Natural killer cell (primary cell): ENCODE measurements around the gene DZIP1L. TPM values are rescaled to one million over a fixed set of nuclear protein-coding genes. Genes with fewer than 3 reads are reported as not detected.

ENCODE experiments used
- ATAC-seq, 3 donors: fragments of 150-1000 bp in 2 of 3; fragments of 200-7000 bp in 1 of 3; cut with Tn5 transposase; 1 replicate in 1 of 3; 2 replicates in 2 of 3; pipeline ENCODE4 v1.10.0; 2021; ENCODE audit warnings: mild to moderate bottlenecking in 2 of 3, moderate library complexity in 2 of 3
- DNase-seq, 2 donors: peaks; one replicate each; pipeline versions ENCODE4 v3.0.0 to v3.0.0-alpha.2; 2013 to 2021; ENCODE audit warnings: mixed read lengths in 1 of 2
- H3K27ac ChIP-seq: one replicate; pipeline ENCODE4 v1.5.1; 2013; ENCODE audit warnings: mild to moderate bottlenecking, low read length
- H3K27me3 ChIP-seq: one replicate; pipeline ENCODE4 v1.6.1; 2013; ENCODE audit warnings: low read length; ENCODE audit not compliant: control insufficient read depth, insufficient read depth
- H3K36me3 ChIP-seq: one replicate; pipeline ENCODE4 v1.6.1; 2013; ENCODE audit warnings: low read length; ENCODE audit not compliant: control insufficient read depth, insufficient read depth
- H3K4me1 ChIP-seq: one replicate; pipeline ENCODE4 v1.6.1; 2013; ENCODE audit warnings: low read length; ENCODE audit not compliant: control insufficient read depth, insufficient read depth
- H3K4me3 ChIP-seq: one replicate; pipeline ENCODE4 v1.5.1; 2013; ENCODE audit warnings: low read length
- H3K9me3 ChIP-seq: one replicate; pipeline ENCODE4 v1.6.1; 2013; ENCODE audit warnings: low read length; ENCODE audit not compliant: control insufficient read depth, insufficient read depth
- H3K27ac Mint-ChIP-seq, 2 donors: one replicate each; pipeline ENCODE4 v1.8.0; 2022; ENCODE audit warnings: mild to moderate bottlenecking in 2 of 2, mixed read lengths in 2 of 2, moderate library complexity in 1 of 2
- H3K27me3 Mint-ChIP-seq, 2 donors: one replicate each; pipeline ENCODE4 v1.8.0; 2022; ENCODE audit warnings: low read depth in 2 of 2, mixed read lengths in 2 of 2
- H3K36me3 Mint-ChIP-seq: one replicate; pipeline ENCODE4 v1.8.0; 2022; ENCODE audit warnings: mixed read lengths
- H3K4me1 Mint-ChIP-seq, 2 donors: one replicate each; pipeline ENCODE4 v1.8.0; 2022; ENCODE audit warnings: mixed read lengths in 2 of 2
- H3K4me3 Mint-ChIP-seq: one replicate; pipeline ENCODE4 v1.8.0; 2022; ENCODE audit warnings: mild to moderate bottlenecking, moderate library complexity, mixed read lengths
- H3K9me3 Mint-ChIP-seq, 2 donors: one replicate each; pipeline ENCODE4 v1.8.0; 2022; ENCODE audit warnings: mixed read lengths in 2 of 2
- WGBS: methylation state at CpG from one replicate; pipeline ENCODE4 v1.1.7; 2013; ENCODE audit warnings: missing lambda C conversion rate; ENCODE audit not compliant: insufficient coverage; 5-methylcytosine and 5-hydroxymethylcytosine counted together
- intact Hi-C: fragments of 100-400 bp; cut with micrococcal nuclease; formaldehyde crosslinking; loops from one replicate; pipeline ENCODE4 v1.14.2; 2022
- total RNA-seq, 4 donors: library from RNA; stranded (reverse); fragments of 120-200 nt in 1 of 4; gene quantifications; one replicate each; pipeline versions ENCODE4 v1.2.3 to v1.2.4, GENCODE V29; 2013 to 2022
- TF ChIP-seq, protein P1 (sequence below): fragments of 200-600 bp; IDR thresholded peaks from one replicate; pipeline ENCODE4 v1.8.0; 2022; ENCODE audit warnings: antibody characterized with exemption

DZIP1L gene
- total RNA-seq, 3 donors from 2014 or later (not counting 1 experiment from before 2014, with no cell fraction given) = not detected

DNA sequence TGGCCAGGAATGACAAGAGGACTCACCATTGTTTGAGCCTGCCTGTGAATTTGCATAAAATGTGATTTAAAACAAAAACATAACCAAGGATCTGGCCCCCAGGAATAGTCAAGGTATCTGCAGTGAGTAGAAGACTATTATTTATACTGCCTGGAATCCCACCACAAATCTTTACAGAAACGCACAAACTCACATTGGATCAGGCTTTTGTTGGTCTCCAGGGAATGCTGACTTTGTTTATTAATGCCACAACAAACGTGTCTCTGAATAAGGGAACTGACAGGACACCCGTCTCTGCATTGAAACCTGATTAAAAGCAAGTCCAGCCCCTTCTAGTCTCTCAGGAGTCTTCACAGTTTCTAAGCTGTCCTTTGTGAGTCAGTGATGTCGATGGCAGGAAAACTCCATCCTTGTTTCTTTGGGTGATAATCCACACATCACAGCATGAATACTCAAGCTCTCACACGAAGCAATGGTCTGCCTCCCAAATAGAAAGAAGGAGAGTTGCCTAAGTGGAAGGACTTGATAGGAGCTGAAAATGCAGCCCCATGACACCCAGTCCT, 67.7 kb downstream of the DZIP1L start:
- 82% methylated on average over 3 of the region's 5 CpGs for WGBS
- Histone ChIP-seq H3K27ac (no peak overlapping the region), H3K9me3 (peaks cover 10% of the 10 kb centered on the region), H3K4me1 (no peaks in the 10 kb centered on the region), H3K27me3 (no peaks in the 10 kb centered on the region), H3K36me3 (no peaks in the 10 kb centered on the region), H3K4me3 (no peak overlapping the region)
- H3K9me3 Mint-ChIP-seq = peaks cover 3 to 7% of the 10 kb centered on the region in 2 donors
- H3K27ac Mint-ChIP-seq = no peak overlapping the region
- TF ChIP-seq, protein P1, sequence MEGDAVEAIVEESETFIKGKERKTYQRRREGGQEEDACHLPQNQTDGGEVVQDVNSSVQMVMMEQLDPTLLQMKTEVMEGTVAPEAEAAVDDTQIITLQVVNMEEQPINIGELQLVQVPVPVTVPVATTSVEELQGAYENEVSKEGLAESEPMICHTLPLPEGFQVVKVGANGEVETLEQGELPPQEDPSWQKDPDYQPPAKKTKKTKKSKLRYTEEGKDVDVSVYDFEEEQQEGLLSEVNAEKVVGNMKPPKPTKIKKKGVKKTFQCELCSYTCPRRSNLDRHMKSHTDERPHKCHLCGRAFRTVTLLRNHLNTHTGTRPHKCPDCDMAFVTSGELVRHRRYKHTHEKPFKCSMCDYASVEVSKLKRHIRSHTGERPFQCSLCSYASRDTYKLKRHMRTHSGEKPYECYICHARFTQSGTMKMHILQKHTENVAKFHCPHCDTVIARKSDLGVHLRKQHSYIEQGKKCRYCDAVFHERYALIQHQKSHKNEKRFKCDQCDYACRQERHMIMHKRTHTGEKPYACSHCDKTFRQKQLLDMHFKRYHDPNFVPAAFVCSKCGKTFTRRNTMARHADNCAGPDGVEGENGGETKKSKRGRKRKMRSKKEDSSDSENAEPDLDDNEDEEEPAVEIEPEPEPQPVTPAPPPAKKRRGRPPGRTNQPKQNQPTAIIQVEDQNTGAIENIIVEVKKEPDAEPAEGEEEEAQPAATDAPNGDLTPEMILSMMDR = no peak
- no peak for DNase-seq
- H3K27me3 Mint-ChIP-seq = peaks cover 2 to 12% of the 10 kb centered on the region in 2 donors
- H3K4me1 Mint-ChIP-seq = no peaks in the 10 kb centered on the region
- no peak for ATAC-seq
- intact Hi-C loops = no loop called here
- H3K4me3 Mint-ChIP-seq = no peak overlapping the region
- no peaks in the 10 kb centered on the region for H3K36me3 Mint-ChIP-seq

- peaks cover 10% of the 10 kb centered on the region for H3K9me3 ChIP-seq
- WGBS = 53% methylated on average over 3 of the region's 3 CpGs
- no peak for ATAC-seq
These were observed 68.5 kb downstream of the DZIP1L start for GRCh38 chr3:138046955-138047354.

DNA sequence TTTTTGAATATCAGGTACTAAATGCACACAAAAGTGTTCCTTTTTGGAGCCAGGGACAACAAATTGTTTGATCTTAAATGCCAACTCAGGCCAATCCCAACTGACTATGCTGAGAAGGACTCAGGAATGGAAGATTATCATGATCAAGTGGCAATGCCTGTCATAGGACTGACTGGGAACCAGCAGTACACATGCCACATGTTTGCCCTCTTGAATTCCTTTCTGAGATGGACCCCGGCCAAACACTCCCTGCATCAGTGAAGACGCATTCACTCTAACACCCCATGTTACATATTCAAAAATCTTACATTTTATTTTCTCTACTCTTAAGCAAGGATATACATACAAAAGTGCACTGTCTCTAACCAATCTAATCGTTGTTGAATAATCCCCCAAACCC, 69.3 kb downstream of the DZIP1L start:
- intact Hi-C loops = no loop called here
- no peaks in the 10 kb centered on the region for H3K4me1 Mint-ChIP-seq
- Histone ChIP-seq H3K27me3 (no peaks in the 10 kb centered on the region), H3K4me3 (no peak overlapping the region), H3K4me1 (no peaks in the 10 kb centered on the region), H3K36me3 (no peaks in the 10 kb centered on the region), H3K9me3 (peaks cover 8% of the 10 kb centered on the region), H3K27ac (no peak overlapping the region)
- H3K9me3 Mint-ChIP-seq = peaks cover 2 to 4% of the 10 kb centered on the region in 2 donors
- no peak overlapping the region for H3K27ac Mint-ChIP-seq
- TF ChIP-seq, protein P1 = no peak
- no peaks in the 10 kb centered on the region for H3K36me3 Mint-ChIP-seq
- 91% methylated on average over 3 of the region's 3 CpGs for WGBS
- DNase-seq = no peak
- peaks cover 0 to 12% of the 10 kb centered on the region in 2 donors for H3K27me3 Mint-ChIP-seq
- no peak overlapping the region for H3K4me3 Mint-ChIP-seq
- no peak for ATAC-seq

More at GRCh38 chr3:138046955-138047354, 68.5 kb downstream of the DZIP1L start:
- DNase-seq = no peak
- H3K9me3 Mint-ChIP-seq = peaks cover 2 to 6% of the 10 kb centered on the region in 2 donors
- no peaks in the 10 kb centered on the region for H3K4me1 Mint-ChIP-seq
- Histone ChIP-seq H3K36me3 (no peaks in the 10 kb centered on the region), H3K27ac (no peak overlapping the region), H3K27me3 (no peaks in the 10 kb centered on the region), H3K4me1 (no peaks in the 10 kb centered on the region), H3K4me3 (no peak overlapping the region)
- H3K27ac Mint-ChIP-seq = no peak overlapping the region
- no peak overlapping the region for H3K4me3 Mint-ChIP-seq
- intact Hi-C loops = no loop called here
- H3K36me3 Mint-ChIP-seq = no peaks in the 10 kb centered on the region
- TF ChIP-seq, protein P1 = no peak
- H3K27me3 Mint-ChIP-seq = peaks cover 0 to 12% of the 10 kb centered on the region in 2 donors
